Tibial nerve (tissue), 3 donors: ENCODE measurements around the gene NCAM1.

Source experiments
- CTCF ChIP-seq, 5 experiments: fragments of 200-600 bp in 3 of 5; fragments of 450-650 bp in 2 of 5; sonication (generic) in 3 of 5; IDR thresholded peaks; one replicate each; pipeline ENCODE4 v1.5.1; 2016 to 2019; ENCODE audit warnings: antibody characterized with exemption in 5 of 5, mild to moderate bottlenecking in 3 of 5, moderate library complexity in 2 of 5
- POLR2A ChIP-seq, 2 donors: fragments of 450-650 bp; IDR thresholded peaks; one replicate each; pipeline ENCODE4 v1.6.1; 2017; ENCODE audit warnings: antibody characterized with exemption in 2 of 2, mild to moderate bottlenecking in 2 of 2, moderate library complexity in 2 of 2

- TF ChIP-seq POLR2A (IDR thresholded peaks at IDR 0.05): no peak
- TF ChIP-seq CTCF (IDR thresholded peaks at IDR 0.05): no peak
These were observed 318.4 kb downstream of the NCAM1 start for GRCh38 chr11:113279591-113279990.
